GM23338 (cell line): ENCODE results near the gene RBKS.

Experiments used
- CTCF ChIP-seq, 2 experiments: fragments of 200-600 bp in 1 of 2; sonication (generic) in 1 of 2; conservative IDR thresholded peaks; 2 replicates each; pipeline versions ENCODE4 v1.5.1 to v1.6.1; 2016 to 2017; ENCODE audit warnings: antibody characterized with exemption in 2 of 2, low read depth in 2 of 2, mild to moderate bottlenecking in 2 of 2, moderate library complexity in 1 of 2
- EZH2phosphoT487 ChIP-seq: fragments of 200-600 bp; sonication (generic); IDR thresholded peaks from one replicate; pipeline ENCODE4 v1.8.1; 2018; ENCODE audit warnings: antibody characterized with exemption; ENCODE audit not compliant: unreplicated experiment
- POLR2AphosphoS5 ChIP-seq: IDR thresholded peaks from 2 replicates; pipeline ENCODE4 v1.6.1; 2016; ENCODE audit warnings: antibody characterized with exemption, low read depth
- REST ChIP-seq: IDR thresholded peaks from one replicate; pipeline ENCODE4 v1.6.1; 2018; ENCODE audit warnings: antibody characterized with exemption; ENCODE audit not compliant: unreplicated experiment

GRCh38 chr2:27893006-27893405 is 2.8 kb upstream of the RBKS start:
- no peak for TF ChIP-seq EZH2phosphoT487
- no peak for TF ChIP-seq REST
- TF ChIP-seq CTCF (conservative IDR thresholded peaks at IDR 0.05; ENCODE audit: low read depth in 2 of 2) = no peak
- TF ChIP-seq POLR2AphosphoS5 = no peak
